TTC549 (cell line): Measurements from ENCODE around the gene RYK.

Source experiments
- FAIRE-seq: peaks from 2 replicates; lab custom pipeline; 2012; peaks lifted over from hg19 to GRCh38; lab: Jason Lieb, UNC

The RYK gene

GRCh38 chr3:134147411-134147810 is 103.2 kb downstream of the RYK start:
- no peak for FAIRE-seq

- FAIRE-seq = no peak
Observed at GRCh38 chr3:134146666-134147065, 104.0 kb downstream of the RYK start.

GRCh38 chr3:134145183-134145582 is 105.5 kb downstream of the RYK start:
- no peak for FAIRE-seq

- no peak for FAIRE-seq
Observed at GRCh38 chr3:134144694-134145093, 106.0 kb downstream of the RYK start.

- no peak for FAIRE-seq
Observed at GRCh38 chr3:134143828-134144401, 106.7 kb downstream of the RYK start.

- no peak for FAIRE-seq
Observed at GRCh38 chr3:134136604-134137003, 114.1 kb downstream of the RYK start.

- FAIRE-seq = no peak
Observed at GRCh38 chr3:134134698-134135415, 115.8 kb downstream of the RYK start.

- FAIRE-seq = no peak
Observed at GRCh38 chr3:134134240-134134639, 116.4 kb downstream of the RYK start.

GRCh38 chr3:134132961-134133360 is 117.7 kb downstream of the RYK start:
- no peak for FAIRE-seq

- no peak for FAIRE-seq
Observed at GRCh38 chr3:134126153-134126552, 124.5 kb downstream of the RYK start.

- FAIRE-seq = no peak
Observed at GRCh38 chr3:134114726-134115125, 135.9 kb downstream of the RYK start.

- FAIRE-seq = no peak
Observed at GRCh38 chr3:134111616-134112015, 139.0 kb downstream of the RYK start.

GRCh38 chr3:134110963-134111362 is 139.7 kb downstream of the RYK start:
- no peak for FAIRE-seq
